ENCODE measurements around the gene ETDC. TPM values are rescaled to one million over a fixed set of nuclear protein-coding genes. Genes with fewer than 3 reads are reported as not detected.

The ETDC gene
- polyA plus RNA-seq, 1 donor (not counting 4 experiments of a cell fraction or from before 2014, with no cell fraction given), result not detected

DNA sequence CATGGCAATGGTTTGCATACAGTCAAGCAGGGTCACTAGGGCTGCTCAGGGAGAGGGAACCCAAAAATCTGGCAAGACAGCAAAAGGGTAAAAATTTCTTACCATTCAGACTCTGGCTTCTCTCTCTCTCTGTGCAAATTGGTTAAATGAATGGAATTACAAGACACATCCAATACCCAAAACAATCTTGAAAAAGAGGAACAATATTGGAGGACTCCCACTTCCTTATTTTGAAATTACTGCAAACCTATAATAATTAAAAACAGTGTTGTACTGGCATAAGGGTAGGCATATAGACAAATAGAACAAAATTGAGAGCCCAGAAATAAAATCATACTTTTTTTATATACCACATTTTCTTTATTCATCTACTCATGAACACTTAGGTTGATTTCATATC, 33.3 kb upstream of the ETDC start:
- Histone ChIP-seq H3K9ac (ENCODE audit: control insufficient read depth, extremely low read depth, insufficient read depth, low read length) (no peak overlapping the region), H3K9me1 (ENCODE audit: control insufficient read depth, extremely low read depth, insufficient read depth, low read length) (no peaks in the 10 kb centered on the region), H3K27me3 (ENCODE audit: control insufficient read depth, extremely low read depth, insufficient read depth, low read length) (no peaks in the 10 kb centered on the region), H4K20me1 (ENCODE audit: control insufficient read depth, extremely low read depth, insufficient read depth, low read length) (no peaks in the 10 kb centered on the region), H3K4me2 (ENCODE audit: control insufficient read depth, extremely low read depth, insufficient read depth, low read depth, low read length) (no peak overlapping the region), H3K79me2 (ENCODE audit: control insufficient read depth, insufficient read depth, low read length) (no peaks in the 10 kb centered on the region), H3K27ac (ENCODE audit: control insufficient read depth, insufficient read depth, low read length) (no peak overlapping the region), H2AFZ (ENCODE audit: control insufficient read depth, low read length) (no peak overlapping the region), H3K4me1 (ENCODE audit: control insufficient read depth, extremely low read depth, insufficient read depth, low read length) (no peaks in the 10 kb centered on the region), H3K9me3 (ENCODE audit: control insufficient read depth, low read depth, low read length) (no peaks in the 10 kb centered on the region), H3K36me3 (ENCODE audit: control insufficient read depth in 2 of 2, extremely low read depth in 1 of 2, insufficient read depth in 2 of 2, low read length in 2 of 2) (no peaks in the 10 kb centered on the region), H3K4me3 (ENCODE audit: control insufficient read depth in 2 of 3, extremely low read depth in 1 of 3, insufficient read depth in 2 of 3, low read depth in 1 of 3, low read length in 3 of 3) (no peak overlapping the region)
- FAIRE-seq (no peak), DNase-seq (ENCODE audit: low read depth, low spot score) (no peak)
- TF ChIP-seq, protein P1, sequence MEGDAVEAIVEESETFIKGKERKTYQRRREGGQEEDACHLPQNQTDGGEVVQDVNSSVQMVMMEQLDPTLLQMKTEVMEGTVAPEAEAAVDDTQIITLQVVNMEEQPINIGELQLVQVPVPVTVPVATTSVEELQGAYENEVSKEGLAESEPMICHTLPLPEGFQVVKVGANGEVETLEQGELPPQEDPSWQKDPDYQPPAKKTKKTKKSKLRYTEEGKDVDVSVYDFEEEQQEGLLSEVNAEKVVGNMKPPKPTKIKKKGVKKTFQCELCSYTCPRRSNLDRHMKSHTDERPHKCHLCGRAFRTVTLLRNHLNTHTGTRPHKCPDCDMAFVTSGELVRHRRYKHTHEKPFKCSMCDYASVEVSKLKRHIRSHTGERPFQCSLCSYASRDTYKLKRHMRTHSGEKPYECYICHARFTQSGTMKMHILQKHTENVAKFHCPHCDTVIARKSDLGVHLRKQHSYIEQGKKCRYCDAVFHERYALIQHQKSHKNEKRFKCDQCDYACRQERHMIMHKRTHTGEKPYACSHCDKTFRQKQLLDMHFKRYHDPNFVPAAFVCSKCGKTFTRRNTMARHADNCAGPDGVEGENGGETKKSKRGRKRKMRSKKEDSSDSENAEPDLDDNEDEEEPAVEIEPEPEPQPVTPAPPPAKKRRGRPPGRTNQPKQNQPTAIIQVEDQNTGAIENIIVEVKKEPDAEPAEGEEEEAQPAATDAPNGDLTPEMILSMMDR (optimal IDR thresholded peaks at IDR 0.05 in 1 of 3, IDR thresholded peaks at IDR 0.05 in 1 of 3, conservative IDR thresholded peaks at IDR 0.05 in 1 of 3; ENCODE audit: extremely low read depth in 1 of 3, insufficient read depth in 2 of 3, low read length in 3 of 3), result no peak
- no peak for TF ChIP-seq EZH2 (IDR thresholded peaks at IDR 0.05; ENCODE audit: low read length)
- dilution Hi-C loops (cut with MboI; ENCODE audit: extremely low pct_ligation_motif_present, low sequenced_read_pairs), result no loop called here

DNA sequence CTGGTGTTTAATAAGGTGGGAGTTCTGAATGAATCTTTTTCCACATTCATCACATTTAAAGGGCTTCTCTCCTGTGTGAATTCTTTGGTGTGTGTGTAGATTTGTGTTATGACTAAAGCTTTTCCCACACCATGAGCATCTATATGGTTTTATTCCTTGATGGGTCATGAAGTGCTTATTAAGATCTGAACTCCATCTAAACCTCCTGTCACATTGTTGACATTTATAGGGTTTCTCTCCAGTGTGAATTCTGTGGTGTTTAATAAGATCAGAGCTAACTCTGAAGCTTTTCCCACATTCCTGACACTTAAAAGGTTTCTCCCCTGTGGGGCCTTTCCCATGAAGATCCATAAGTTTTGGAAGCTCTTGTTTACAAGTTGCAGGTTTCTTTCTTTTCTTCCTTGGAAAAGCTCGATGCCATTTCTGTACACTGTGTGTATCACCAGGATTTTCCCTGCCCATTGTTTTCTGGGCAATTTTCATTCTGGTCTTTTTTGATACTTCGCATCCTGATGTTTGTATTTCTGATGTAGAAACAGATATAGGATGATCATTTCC, 21.9 kb upstream of the ETDC start:
- Histone ChIP-seq H3K4me2 (ENCODE audit: control insufficient read depth, extremely low read depth, insufficient read depth, low read depth, low read length) (no peak overlapping the region), H2AFZ (ENCODE audit: control insufficient read depth, low read length) (no peak overlapping the region), H3K79me2 (ENCODE audit: control insufficient read depth, insufficient read depth, low read length) (no peaks in the 10 kb centered on the region), H4K20me1 (ENCODE audit: control insufficient read depth, extremely low read depth, insufficient read depth, low read length) (no peaks in the 10 kb centered on the region), H3K4me3 (ENCODE audit: control insufficient read depth in 2 of 3, extremely low read depth in 1 of 3, insufficient read depth in 2 of 3, low read depth in 1 of 3, low read length in 3 of 3) (no peak overlapping the region), H3K36me3 (ENCODE audit: control insufficient read depth in 2 of 2, extremely low read depth in 1 of 2, insufficient read depth in 2 of 2, low read length in 2 of 2) (no peaks in the 10 kb centered on the region), H3K9me3 (ENCODE audit: control insufficient read depth, low read depth, low read length) (peaks cover 7% of the 10 kb centered on the region), H3K27ac (ENCODE audit: control insufficient read depth, insufficient read depth, low read length) (no peak overlapping the region), H3K4me1 (ENCODE audit: control insufficient read depth, extremely low read depth, insufficient read depth, low read length) (no peaks in the 10 kb centered on the region), H3K27me3 (ENCODE audit: control insufficient read depth, extremely low read depth, insufficient read depth, low read length) (no peaks in the 10 kb centered on the region), H3K9me1 (ENCODE audit: control insufficient read depth, extremely low read depth, insufficient read depth, low read length) (no peaks in the 10 kb centered on the region), H3K9ac (ENCODE audit: control insufficient read depth, extremely low read depth, insufficient read depth, low read length) (no peak overlapping the region)
- dilution Hi-C loops (cut with MboI; ENCODE audit: extremely low pct_ligation_motif_present, low sequenced_read_pairs), result no loop called here
- DNase-seq (ENCODE audit: low read depth, low spot score) (no peak), FAIRE-seq (no peak)
- TF ChIP-seq, protein P1 (optimal IDR thresholded peaks at IDR 0.05 in 1 of 3, IDR thresholded peaks at IDR 0.05 in 1 of 3, conservative IDR thresholded peaks at IDR 0.05 in 1 of 3; ENCODE audit: extremely low read depth in 1 of 3, insufficient read depth in 2 of 3, low read length in 3 of 3), result no peak
- no peak for TF ChIP-seq EZH2 (IDR thresholded peaks at IDR 0.05; ENCODE audit: low read length)

All from keratinocyte (primary cell).